ENCODE data around the gene WIPI1.

GRCh38 chr17:68495081-68495480 lies 37.8 kb upstream of the WIPI1 start:
- TF ChIP-seq, protein P1, sequence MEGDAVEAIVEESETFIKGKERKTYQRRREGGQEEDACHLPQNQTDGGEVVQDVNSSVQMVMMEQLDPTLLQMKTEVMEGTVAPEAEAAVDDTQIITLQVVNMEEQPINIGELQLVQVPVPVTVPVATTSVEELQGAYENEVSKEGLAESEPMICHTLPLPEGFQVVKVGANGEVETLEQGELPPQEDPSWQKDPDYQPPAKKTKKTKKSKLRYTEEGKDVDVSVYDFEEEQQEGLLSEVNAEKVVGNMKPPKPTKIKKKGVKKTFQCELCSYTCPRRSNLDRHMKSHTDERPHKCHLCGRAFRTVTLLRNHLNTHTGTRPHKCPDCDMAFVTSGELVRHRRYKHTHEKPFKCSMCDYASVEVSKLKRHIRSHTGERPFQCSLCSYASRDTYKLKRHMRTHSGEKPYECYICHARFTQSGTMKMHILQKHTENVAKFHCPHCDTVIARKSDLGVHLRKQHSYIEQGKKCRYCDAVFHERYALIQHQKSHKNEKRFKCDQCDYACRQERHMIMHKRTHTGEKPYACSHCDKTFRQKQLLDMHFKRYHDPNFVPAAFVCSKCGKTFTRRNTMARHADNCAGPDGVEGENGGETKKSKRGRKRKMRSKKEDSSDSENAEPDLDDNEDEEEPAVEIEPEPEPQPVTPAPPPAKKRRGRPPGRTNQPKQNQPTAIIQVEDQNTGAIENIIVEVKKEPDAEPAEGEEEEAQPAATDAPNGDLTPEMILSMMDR (IDR thresholded peaks at IDR 0.05; ENCODE audit: low read depth, low read length) = no peak
- no peak for TF ChIP-seq EZH2phosphoT487 (IDR thresholded peaks at IDR 0.05; ENCODE audit: low read depth)

Measured in OCI-LY3 (cell line).